ENCODE data around the gene MTX3. TPM values are rescaled to one million over a fixed set of nuclear protein-coding genes. Genes with fewer than 3 reads are reported as not detected.

The MTX3 gene
- total RNA-seq, 2 donors from 2014 or later: 5.3 to 10.7 TPM

DNA sequence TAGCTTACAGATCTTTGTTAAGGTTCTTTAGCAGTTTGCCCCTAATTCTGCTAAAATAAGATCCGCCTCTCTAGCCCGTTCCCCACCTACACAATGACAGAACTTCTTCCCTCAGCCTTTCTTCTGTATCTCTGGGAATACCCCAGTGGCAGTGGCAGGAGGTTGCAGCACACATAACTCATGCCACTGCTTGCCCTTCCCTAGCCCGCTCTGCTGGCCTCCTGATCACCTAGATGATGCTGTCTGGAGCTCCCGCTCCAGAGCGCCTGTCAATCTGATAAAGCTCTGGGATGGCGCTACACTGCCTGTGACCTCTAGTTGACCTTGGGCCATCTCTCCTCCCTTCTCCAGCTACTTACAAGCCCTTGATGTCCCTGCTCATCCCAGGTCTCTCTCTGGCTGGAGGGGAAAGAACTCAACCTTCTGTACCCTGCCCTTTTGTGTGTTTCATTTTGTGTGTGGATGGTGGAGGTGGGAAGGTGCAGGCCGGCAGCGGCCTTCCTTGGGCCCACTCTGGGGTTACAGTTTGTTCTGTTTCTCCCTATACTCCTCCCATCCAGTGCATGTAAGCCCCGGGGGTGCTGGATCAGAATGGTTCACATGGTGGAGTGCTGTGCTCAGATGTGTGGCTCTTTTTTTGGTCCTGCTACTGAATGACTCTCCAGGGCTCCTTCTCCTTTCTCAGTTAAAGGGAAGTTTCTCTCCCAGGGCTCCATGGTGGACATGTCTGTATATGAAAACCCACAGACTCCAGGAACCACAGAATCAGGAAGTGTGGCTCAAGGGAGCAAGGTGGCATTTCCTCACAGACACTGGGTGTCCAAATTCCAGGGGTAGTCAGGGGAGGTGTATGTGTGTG is 29.1 kb downstream of the MTX3 start:
- H3K4me1 ChIP-seq: no peaks in the 10 kb centered on the region
- H3K27ac ChIP-seq: no peak overlapping the region
- no peak for DNase-seq (ENCODE audit: low spot score)
- H3K36me3 ChIP-seq: no peaks in the 10 kb centered on the region
- no peak overlapping the region for H3K4me3 ChIP-seq
- no peaks in the 10 kb centered on the region for H3K27me3 ChIP-seq
- H3K9me3 ChIP-seq: no peaks in the 10 kb centered on the region
- TF ChIP-seq, protein P1, sequence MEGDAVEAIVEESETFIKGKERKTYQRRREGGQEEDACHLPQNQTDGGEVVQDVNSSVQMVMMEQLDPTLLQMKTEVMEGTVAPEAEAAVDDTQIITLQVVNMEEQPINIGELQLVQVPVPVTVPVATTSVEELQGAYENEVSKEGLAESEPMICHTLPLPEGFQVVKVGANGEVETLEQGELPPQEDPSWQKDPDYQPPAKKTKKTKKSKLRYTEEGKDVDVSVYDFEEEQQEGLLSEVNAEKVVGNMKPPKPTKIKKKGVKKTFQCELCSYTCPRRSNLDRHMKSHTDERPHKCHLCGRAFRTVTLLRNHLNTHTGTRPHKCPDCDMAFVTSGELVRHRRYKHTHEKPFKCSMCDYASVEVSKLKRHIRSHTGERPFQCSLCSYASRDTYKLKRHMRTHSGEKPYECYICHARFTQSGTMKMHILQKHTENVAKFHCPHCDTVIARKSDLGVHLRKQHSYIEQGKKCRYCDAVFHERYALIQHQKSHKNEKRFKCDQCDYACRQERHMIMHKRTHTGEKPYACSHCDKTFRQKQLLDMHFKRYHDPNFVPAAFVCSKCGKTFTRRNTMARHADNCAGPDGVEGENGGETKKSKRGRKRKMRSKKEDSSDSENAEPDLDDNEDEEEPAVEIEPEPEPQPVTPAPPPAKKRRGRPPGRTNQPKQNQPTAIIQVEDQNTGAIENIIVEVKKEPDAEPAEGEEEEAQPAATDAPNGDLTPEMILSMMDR (IDR thresholded peaks at IDR 0.05): no peak

DNA sequence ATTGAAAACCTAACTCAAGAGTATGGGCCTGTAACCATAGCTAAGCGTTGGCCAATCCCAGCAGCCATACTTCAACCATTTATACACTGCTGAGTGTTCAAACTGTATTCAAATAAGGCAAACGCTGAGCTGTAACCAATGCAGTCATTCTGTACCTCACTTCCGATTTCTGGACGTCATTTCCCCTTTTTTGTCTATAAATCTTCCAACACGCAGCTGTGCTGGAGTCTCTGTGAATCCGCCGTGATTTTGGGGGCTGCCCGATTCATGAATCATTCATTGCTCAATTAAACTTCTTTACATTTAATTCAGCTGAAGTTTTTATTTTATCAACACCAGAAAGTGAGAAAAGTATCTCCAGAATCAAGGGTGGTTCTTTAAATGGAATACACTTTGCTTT is 31.7 kb downstream of the MTX3 start:
- no peak overlapping the region for H3K4me3 ChIP-seq
- TF ChIP-seq, protein P1 (IDR thresholded peaks at IDR 0.05): no peak
- no peaks in the 10 kb centered on the region for H3K9me3 ChIP-seq
- no peaks in the 10 kb centered on the region for H3K4me1 ChIP-seq
- no peaks in the 10 kb centered on the region for H3K27me3 ChIP-seq
- DNase-seq (ENCODE audit: low spot score): no peak
- H3K27ac ChIP-seq: no peak overlapping the region
- no peaks in the 10 kb centered on the region for H3K36me3 ChIP-seq

DNA sequence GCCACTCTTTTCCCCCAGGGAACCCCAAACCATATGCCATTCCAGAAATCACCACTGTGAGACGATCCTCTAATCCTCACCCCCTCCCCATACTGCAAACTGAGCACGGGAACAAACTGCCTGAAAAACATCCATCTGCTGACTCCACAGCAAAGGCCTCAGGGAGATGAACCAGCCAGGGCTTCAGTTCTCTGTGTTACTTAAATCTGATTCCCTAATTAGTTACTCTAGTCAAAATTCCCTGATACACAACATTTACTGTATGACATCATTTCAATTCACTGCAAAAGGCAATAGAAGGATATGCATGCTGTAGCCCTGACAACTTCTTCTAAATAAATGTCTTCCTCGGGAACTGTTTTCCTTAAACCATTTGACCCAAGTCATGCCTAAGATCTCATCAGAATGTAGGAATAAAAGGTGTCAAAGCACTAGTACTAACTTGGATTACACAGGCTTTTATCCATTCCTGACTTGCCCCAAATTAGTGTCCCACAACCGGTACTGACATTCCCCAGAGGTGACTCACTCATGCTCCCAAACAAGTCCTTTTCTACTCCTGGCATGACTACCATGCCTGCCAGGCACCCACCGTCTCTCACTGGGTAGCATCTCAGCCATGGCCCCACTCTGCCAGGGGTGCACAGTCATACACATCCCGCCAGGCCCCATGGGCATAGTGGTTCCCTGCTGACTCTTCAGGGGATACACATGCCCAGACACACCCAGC is 35.0 kb downstream of the MTX3 start:
- Histone ChIP-seq H3K4me1 (no peaks in the 10 kb centered on the region), H3K27me3 (no peaks in the 10 kb centered on the region), H3K27ac (no peak overlapping the region), H3K9me3 (no peaks in the 10 kb centered on the region), H3K36me3 (no peaks in the 10 kb centered on the region), H3K4me3 (no peak overlapping the region)
- TF ChIP-seq, protein P1 (IDR thresholded peaks at IDR 0.05): no peak
- DNase-seq (ENCODE audit: low spot score): no peak

GRCh38 chr5:79955356-79955895 is 35.6 kb downstream of the MTX3 start:
- TF ChIP-seq, protein P1 (IDR thresholded peaks at IDR 0.05): no peak
- Histone ChIP-seq H3K4me3 (no peak overlapping the region), H3K4me1 (no peaks in the 10 kb centered on the region), H3K27ac (no peak overlapping the region), H3K27me3 (no peaks in the 10 kb centered on the region), H3K9me3 (no peaks in the 10 kb centered on the region), H3K36me3 (no peaks in the 10 kb centered on the region)
- no peak for DNase-seq (ENCODE audit: low spot score)

DNA sequence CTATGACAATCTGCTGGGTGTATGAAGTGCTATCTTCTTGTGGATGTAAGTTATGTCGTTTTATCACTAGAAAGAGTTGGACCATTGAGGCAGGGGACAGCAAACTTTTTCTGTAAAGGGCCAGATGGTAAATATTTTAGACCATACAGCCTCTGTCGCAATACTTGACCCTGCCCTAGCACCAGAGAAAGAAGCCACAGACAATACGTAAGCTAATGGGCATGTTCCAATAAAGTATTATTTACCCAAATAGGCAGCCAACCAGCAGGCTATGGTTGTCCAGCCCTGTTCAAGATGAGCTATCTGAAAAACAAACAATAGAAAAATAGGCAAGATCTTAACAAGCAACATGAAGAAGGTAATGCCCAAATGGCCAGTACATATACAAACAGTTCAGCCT is 36.4 kb downstream of the MTX3 start:
- TF ChIP-seq, protein P1 (IDR thresholded peaks at IDR 0.05): no peak
- Histone ChIP-seq H3K9me3 (no peaks in the 10 kb centered on the region), H3K4me1 (no peaks in the 10 kb centered on the region), H3K36me3 (no peaks in the 10 kb centered on the region), H3K4me3 (no peak overlapping the region), H3K27me3 (no peaks in the 10 kb centered on the region), H3K27ac (no peak overlapping the region)
- DNase-seq (ENCODE audit: low spot score): no peak
